ENCODE results near the gene FOXP1. TPM values are rescaled to one million over a fixed set of nuclear protein-coding genes. Genes with fewer than 3 reads are reported as not detected.

FOXP1 gene
- total RNA-seq, 1 donor from 2014 or later, result 31.1 TPM

- no peaks in the 10 kb centered on the region for H3K4me1 Mint-ChIP-seq (ENCODE audit: low read depth, unreplicated experiment)
- TF ChIP-seq, protein P1, sequence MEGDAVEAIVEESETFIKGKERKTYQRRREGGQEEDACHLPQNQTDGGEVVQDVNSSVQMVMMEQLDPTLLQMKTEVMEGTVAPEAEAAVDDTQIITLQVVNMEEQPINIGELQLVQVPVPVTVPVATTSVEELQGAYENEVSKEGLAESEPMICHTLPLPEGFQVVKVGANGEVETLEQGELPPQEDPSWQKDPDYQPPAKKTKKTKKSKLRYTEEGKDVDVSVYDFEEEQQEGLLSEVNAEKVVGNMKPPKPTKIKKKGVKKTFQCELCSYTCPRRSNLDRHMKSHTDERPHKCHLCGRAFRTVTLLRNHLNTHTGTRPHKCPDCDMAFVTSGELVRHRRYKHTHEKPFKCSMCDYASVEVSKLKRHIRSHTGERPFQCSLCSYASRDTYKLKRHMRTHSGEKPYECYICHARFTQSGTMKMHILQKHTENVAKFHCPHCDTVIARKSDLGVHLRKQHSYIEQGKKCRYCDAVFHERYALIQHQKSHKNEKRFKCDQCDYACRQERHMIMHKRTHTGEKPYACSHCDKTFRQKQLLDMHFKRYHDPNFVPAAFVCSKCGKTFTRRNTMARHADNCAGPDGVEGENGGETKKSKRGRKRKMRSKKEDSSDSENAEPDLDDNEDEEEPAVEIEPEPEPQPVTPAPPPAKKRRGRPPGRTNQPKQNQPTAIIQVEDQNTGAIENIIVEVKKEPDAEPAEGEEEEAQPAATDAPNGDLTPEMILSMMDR (IDR thresholded peaks at IDR 0.05; ENCODE audit: partially characterized antibody, unreplicated experiment), result no peak
- no peak overlapping the region for H3K4me3 Mint-ChIP-seq (ENCODE audit: unreplicated experiment)
- no peak for DNase-seq
- no peaks in the 10 kb centered on the region for H3K36me3 Mint-ChIP-seq (ENCODE audit: unreplicated experiment)
- no peaks in the 10 kb centered on the region for H3K9me3 Mint-ChIP-seq (ENCODE audit: unreplicated experiment)
- peaks cover 7% of the 10 kb centered on the region for H3K27me3 Mint-ChIP-seq (ENCODE audit: unreplicated experiment)
- no peak overlapping the region for H3K27ac Mint-ChIP-seq (ENCODE audit: unreplicated experiment)
Measured at GRCh38 chr3:71444861-71445259, 138.7 kb downstream of the FOXP1 start.

DNA sequence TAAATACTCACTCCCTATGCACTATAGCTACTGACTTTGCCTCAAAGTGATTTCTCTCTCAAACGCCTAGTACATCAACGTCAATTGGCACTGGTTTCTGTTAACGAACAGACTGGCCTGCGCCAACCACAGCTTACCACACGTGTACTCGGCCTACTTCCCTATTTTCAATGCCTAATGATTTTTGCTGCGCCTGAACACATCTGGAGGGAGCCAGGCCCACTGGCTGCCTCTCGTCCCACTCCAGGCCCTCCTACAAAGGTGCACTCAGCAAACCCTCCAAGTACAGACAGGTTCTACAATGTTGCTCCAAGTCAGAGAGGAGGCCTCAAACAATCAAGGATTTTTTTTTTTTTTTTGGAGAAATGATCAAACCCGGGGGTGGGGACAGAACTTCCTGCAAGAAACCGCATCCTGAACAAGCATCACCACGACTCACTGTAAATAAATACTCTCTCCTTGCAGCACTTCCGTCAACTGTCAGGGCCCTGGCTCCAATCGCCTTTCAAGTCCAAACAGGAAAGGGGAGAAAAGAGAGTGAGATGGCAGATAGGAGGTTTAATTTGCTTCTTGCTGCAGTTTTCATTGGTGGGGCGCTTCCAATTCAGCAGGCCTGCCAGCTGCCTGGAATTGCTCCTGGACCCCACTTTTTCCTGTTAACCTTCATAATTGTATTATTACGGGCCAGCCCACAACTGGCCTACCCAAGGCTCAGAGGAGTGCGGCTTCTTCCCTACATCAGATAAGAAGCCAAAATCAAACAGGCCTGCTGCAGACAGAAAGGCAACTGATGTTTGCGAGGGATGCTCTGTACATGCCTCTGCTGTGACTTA, 139.3 kb downstream of the FOXP1 start:
- no peak for DNase-seq
- Mint-ChIP-seq H3K27ac (ENCODE audit: unreplicated experiment) (no peak overlapping the region), H3K9me3 (ENCODE audit: unreplicated experiment) (no peaks in the 10 kb centered on the region), H3K36me3 (ENCODE audit: unreplicated experiment) (no peaks in the 10 kb centered on the region), H3K4me3 (ENCODE audit: unreplicated experiment) (no peak overlapping the region), H3K4me1 (ENCODE audit: low read depth, unreplicated experiment) (no peaks in the 10 kb centered on the region), H3K27me3 (ENCODE audit: unreplicated experiment) (peaks cover 7% of the 10 kb centered on the region)
- TF ChIP-seq, protein P1 (IDR thresholded peaks at IDR 0.05; ENCODE audit: partially characterized antibody, unreplicated experiment), result no peak

DNA sequence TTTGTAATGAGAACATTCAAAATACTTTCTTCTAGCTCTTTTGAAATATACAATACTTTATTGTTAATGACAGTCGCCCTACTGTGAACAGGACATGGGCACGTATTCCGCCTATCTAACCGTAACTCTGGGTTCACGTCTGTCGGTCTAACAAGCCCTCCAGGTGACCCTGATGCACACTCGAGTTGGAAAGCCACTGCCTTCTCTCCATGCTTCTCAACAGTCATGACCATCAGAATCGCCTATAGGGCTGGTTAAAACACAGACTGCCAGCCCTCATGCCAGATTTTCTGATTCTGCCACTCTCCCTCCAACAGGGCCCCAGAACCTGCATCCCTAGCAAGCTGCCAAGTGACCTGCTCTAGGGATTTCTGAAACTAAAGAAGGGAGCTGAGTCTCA, 140.2 kb downstream of the FOXP1 start:
- H3K9me3 Mint-ChIP-seq (ENCODE audit: unreplicated experiment), result no peaks in the 10 kb centered on the region
- H3K4me3 Mint-ChIP-seq (ENCODE audit: unreplicated experiment), result no peak overlapping the region
- H3K4me1 Mint-ChIP-seq (ENCODE audit: low read depth, unreplicated experiment), result no peaks in the 10 kb centered on the region
- TF ChIP-seq, protein P1 (IDR thresholded peaks at IDR 0.05; ENCODE audit: partially characterized antibody, unreplicated experiment), result no peak
- no peak for DNase-seq
- no peak overlapping the region for H3K27ac Mint-ChIP-seq (ENCODE audit: unreplicated experiment)
- H3K27me3 Mint-ChIP-seq (ENCODE audit: unreplicated experiment), result peaks cover 7% of the 10 kb centered on the region
- no peaks in the 10 kb centered on the region for H3K36me3 Mint-ChIP-seq (ENCODE audit: unreplicated experiment)

DNA sequence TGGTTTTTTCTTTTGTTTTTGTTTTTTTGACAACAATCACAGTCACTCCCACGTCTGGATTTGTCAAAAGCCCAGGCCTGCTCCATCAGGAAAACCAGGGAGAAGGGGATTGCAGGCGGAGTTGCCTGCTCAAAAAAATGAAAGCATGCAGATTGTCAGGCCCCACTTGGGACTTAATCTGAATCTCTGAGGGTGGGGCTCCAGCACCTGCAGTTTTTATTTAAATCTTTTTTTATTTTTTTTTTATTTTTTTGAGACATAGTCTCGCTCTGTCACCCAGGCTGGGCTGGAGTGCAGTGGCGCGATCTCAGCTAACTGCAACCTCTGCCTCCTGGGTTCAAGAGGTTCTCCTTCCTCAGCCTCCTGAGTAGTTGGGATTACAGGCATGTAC, 140.9 kb downstream of the FOXP1 start:
- no peaks in the 10 kb centered on the region for H3K4me1 Mint-ChIP-seq (ENCODE audit: low read depth, unreplicated experiment)
- H3K4me3 Mint-ChIP-seq (ENCODE audit: unreplicated experiment), result no peak overlapping the region
- H3K9me3 Mint-ChIP-seq (ENCODE audit: unreplicated experiment), result no peaks in the 10 kb centered on the region
- no peak for DNase-seq
- TF ChIP-seq, protein P1 (IDR thresholded peaks at IDR 0.05; ENCODE audit: partially characterized antibody, unreplicated experiment), result no peak
- peaks cover 7% of the 10 kb centered on the region for H3K27me3 Mint-ChIP-seq (ENCODE audit: unreplicated experiment)
- no peak overlapping the region for H3K27ac Mint-ChIP-seq (ENCODE audit: unreplicated experiment)
- no peaks in the 10 kb centered on the region for H3K36me3 Mint-ChIP-seq (ENCODE audit: unreplicated experiment)

GRCh38 chr3:71441925-71442651, 141.4 kb downstream of the FOXP1 start:
- Mint-ChIP-seq H3K4me3 (ENCODE audit: unreplicated experiment) (no peak overlapping the region), H3K27me3 (ENCODE audit: unreplicated experiment) (peaks cover 7% of the 10 kb centered on the region), H3K27ac (ENCODE audit: unreplicated experiment) (no peak overlapping the region)

More at GRCh38 chr3:71441925-71442651, 141.4 kb downstream of the FOXP1 start:
- H3K4me1 Mint-ChIP-seq (ENCODE audit: low read depth, unreplicated experiment), result no peaks in the 10 kb centered on the region
- no peaks in the 10 kb centered on the region for H3K36me3 Mint-ChIP-seq (ENCODE audit: unreplicated experiment)
- no peaks in the 10 kb centered on the region for H3K9me3 Mint-ChIP-seq (ENCODE audit: unreplicated experiment)
- DNase-seq, result no peak
- TF ChIP-seq, protein P1 (IDR thresholded peaks at IDR 0.05; ENCODE audit: partially characterized antibody, unreplicated experiment), result no peak

All from glutamatergic neuron (in vitro differentiated cells).